Measurements from ENCODE around the gene MBNL2.

DNA sequence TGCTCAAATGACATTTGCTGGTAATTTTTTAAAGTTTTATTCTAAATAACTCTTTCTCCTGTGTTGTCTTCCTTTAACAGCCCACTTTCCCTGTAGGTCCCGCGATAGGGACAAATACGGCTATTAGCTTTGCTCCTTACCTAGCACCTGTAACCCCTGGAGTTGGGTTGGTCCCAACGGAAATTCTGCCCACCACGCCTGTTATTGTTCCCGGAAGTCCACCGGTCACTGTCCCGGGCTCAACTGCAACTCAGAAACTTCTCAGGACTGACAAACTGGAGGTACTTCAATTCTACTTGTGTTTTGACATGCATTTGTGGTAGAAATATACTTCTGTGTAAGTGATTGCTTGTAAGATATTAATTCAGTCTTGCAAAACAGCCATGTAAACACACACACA lies 120.8 kb downstream of the MBNL2 start:
- TF ChIP-seq CTCF (IDR thresholded peaks at IDR 0.05; ENCODE audit: insufficient read depth, low read length) (no peak), POLR2AphosphoS5 (IDR thresholded peaks at IDR 0.05; ENCODE audit: low read depth) (no peak)
- TF ChIP-seq, protein P1, sequence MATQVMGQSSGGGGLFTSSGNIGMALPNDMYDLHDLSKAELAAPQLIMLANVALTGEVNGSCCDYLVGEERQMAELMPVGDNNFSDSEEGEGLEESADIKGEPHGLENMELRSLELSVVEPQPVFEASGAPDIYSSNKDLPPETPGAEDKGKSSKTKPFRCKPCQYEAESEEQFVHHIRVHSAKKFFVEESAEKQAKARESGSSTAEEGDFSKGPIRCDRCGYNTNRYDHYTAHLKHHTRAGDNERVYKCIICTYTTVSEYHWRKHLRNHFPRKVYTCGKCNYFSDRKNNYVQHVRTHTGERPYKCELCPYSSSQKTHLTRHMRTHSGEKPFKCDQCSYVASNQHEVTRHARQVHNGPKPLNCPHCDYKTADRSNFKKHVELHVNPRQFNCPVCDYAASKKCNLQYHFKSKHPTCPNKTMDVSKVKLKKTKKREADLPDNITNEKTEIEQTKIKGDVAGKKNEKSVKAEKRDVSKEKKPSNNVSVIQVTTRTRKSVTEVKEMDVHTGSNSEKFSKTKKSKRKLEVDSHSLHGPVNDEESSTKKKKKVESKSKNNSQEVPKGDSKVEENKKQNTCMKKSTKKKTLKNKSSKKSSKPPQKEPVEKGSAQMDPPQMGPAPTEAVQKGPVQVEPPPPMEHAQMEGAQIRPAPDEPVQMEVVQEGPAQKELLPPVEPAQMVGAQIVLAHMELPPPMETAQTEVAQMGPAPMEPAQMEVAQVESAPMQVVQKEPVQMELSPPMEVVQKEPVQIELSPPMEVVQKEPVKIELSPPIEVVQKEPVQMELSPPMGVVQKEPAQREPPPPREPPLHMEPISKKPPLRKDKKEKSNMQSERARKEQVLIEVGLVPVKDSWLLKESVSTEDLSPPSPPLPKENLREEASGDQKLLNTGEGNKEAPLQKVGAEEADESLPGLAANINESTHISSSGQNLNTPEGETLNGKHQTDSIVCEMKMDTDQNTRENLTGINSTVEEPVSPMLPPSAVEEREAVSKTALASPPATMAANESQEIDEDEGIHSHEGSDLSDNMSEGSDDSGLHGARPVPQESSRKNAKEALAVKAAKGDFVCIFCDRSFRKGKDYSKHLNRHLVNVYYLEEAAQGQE (IDR thresholded peaks at IDR 0.05; ENCODE audit: insufficient replicate concordance, low read depth), result no peak

Data from HL-60 (cell line).